ENCODE data around the gene NCKAP5. TPM values are rescaled to one million over a fixed set of nuclear protein-coding genes. Genes with fewer than 3 reads are reported as not detected.

The NCKAP5 gene
- polyA plus RNA-seq, 3 donors: not detected

- Mint-ChIP-seq H3K36me3 (no peaks in the 10 kb centered on the region), H3K27me3 (ENCODE audit: low read depth in 3 of 3) (peaks cover 0 to 2% (median 0%) of the 10 kb centered on the region in 3 donors), H3K27ac (no peak overlapping the region), H3K4me1 (no peaks in the 10 kb centered on the region), H3K9me3 (peaks cover 0 to 7% (median 1%) of the 10 kb centered on the region in 7 donors), H3K4me3 (no peak overlapping the region)
- DNase-seq: no peak
- Histone ChIP-seq H3K27ac (ENCODE audit: low read depth in 1 of 2, low read length in 2 of 2) (no peak overlapping the region), H3K27me3 (ENCODE audit: control insufficient read depth in 2 of 2, insufficient read depth in 2 of 2, low read length in 2 of 2) (no peaks in the 10 kb centered on the region), H3K9me3 (replicated peaks in 1 of 2; ENCODE audit: control insufficient read depth in 1 of 2, insufficient read depth in 1 of 2, low read length in 2 of 2) (no peaks in the 10 kb centered on the region), H3K4me2 (replicated peaks; ENCODE audit: extremely low read depth, low read length, poor library complexity, severe bottlenecking) (no peak overlapping the region), H3K4me1 (ENCODE audit: control insufficient read depth in 1 of 2, insufficient read depth in 2 of 2, low read length in 2 of 2) (no peaks in the 10 kb centered on the region), H3K9ac (ENCODE audit: insufficient read depth, low read length, poor library complexity, severe bottlenecking) (no peak overlapping the region), H3K4me3 (replicated peaks in 1 of 3; ENCODE audit: low read depth in 2 of 3, low read length in 3 of 3) (no peak overlapping the region), H3K36me3 (replicated peaks in 1 of 2; ENCODE audit: control insufficient read depth in 1 of 2, insufficient read depth in 2 of 2, low read length in 2 of 2) (no peaks in the 10 kb centered on the region), H2AFZ (ENCODE audit: insufficient read depth, low read depth, low read length, poor library complexity, severe bottlenecking) (no peak overlapping the region), H4K20me1 (ENCODE audit: insufficient read depth, low read length) (no peaks in the 10 kb centered on the region), H3K79me2 (ENCODE audit: insufficient read depth, low read length) (no peaks in the 10 kb centered on the region)
- intact Hi-C loops (cut with micrococcal nuclease): no loop called here
- TF ChIP-seq CTCF (IDR thresholded peaks at IDR 0.05): no peak
- no CpG with 5 or more reads among the region's 5 CpGs for WGBS (ENCODE audit: insufficient coverage)
Measured at GRCh38 chr2:133194777-133195335, 373.4 kb downstream of the NCKAP5 start.

- no peak overlapping the region for H3K27ac ChIP-seq (ENCODE audit: low read depth in 1 of 2, low read length in 2 of 2)
- TF ChIP-seq CTCF (IDR thresholded peaks at IDR 0.05): no peak
- Mint-ChIP-seq H3K4me1 (no peaks in the 10 kb centered on the region), H3K27me3 (ENCODE audit: low read depth in 3 of 3) (peaks cover 0 to 2% (median 0%) of the 10 kb centered on the region in 3 donors), H3K36me3 (no peaks in the 10 kb centered on the region), H3K27ac (no peak overlapping the region), H3K4me3 (no peak overlapping the region), H3K9me3 (peaks cover 0 to 7% (median 2%) of the 10 kb centered on the region in 7 donors)
- H3K36me3 ChIP-seq (replicated peaks in 1 of 2; ENCODE audit: control insufficient read depth in 1 of 2, insufficient read depth in 2 of 2, low read length in 2 of 2): no peaks in the 10 kb centered on the region
- no peaks in the 10 kb centered on the region for H3K27me3 ChIP-seq (ENCODE audit: control insufficient read depth in 2 of 2, insufficient read depth in 2 of 2, low read length in 2 of 2)
- DNase-seq: no peak
- H3K4me3 ChIP-seq (replicated peaks in 1 of 3; ENCODE audit: low read depth in 2 of 3, low read length in 3 of 3): no peak overlapping the region
- intact Hi-C loops (cut with micrococcal nuclease): no loop called here
- H3K9ac ChIP-seq (ENCODE audit: insufficient read depth, low read length, poor library complexity, severe bottlenecking): no peak overlapping the region
- no peaks in the 10 kb centered on the region for H3K79me2 ChIP-seq (ENCODE audit: insufficient read depth, low read length)
- no peak overlapping the region for H2AFZ ChIP-seq (ENCODE audit: insufficient read depth, low read depth, low read length, poor library complexity, severe bottlenecking)
- no peak overlapping the region for H3K4me2 ChIP-seq (replicated peaks; ENCODE audit: extremely low read depth, low read length, poor library complexity, severe bottlenecking)
- WGBS (ENCODE audit: insufficient coverage): 65% methylated on average over 3 of the region's 4 CpGs
- no peaks in the 10 kb centered on the region for H4K20me1 ChIP-seq (ENCODE audit: insufficient read depth, low read length)
- no peaks in the 10 kb centered on the region for H3K4me1 ChIP-seq (ENCODE audit: control insufficient read depth in 1 of 2, insufficient read depth in 2 of 2, low read length in 2 of 2)
- H3K9me3 ChIP-seq (replicated peaks in 1 of 2; ENCODE audit: control insufficient read depth in 1 of 2, insufficient read depth in 1 of 2, low read length in 2 of 2): no peaks in the 10 kb centered on the region
Measured at GRCh38 chr2:133194362-133194655, 374.0 kb downstream of the NCKAP5 start.
